ENCODE data around the gene L3MBTL2.

L3MBTL2 gene

GRCh38 chr22:41273128-41273527, 68.0 kb downstream of the L3MBTL2 start:
- no peak overlapping the region for H3K4me3 ChIP-seq (ENCODE audit: low read depth, low read length)
- no peak for DNase-seq (ENCODE audit: low read depth)
- TF ChIP-seq CTCF (conservative IDR thresholded peaks at IDR 0.05; ENCODE audit: low read depth, low read length), result no peak

DNA sequence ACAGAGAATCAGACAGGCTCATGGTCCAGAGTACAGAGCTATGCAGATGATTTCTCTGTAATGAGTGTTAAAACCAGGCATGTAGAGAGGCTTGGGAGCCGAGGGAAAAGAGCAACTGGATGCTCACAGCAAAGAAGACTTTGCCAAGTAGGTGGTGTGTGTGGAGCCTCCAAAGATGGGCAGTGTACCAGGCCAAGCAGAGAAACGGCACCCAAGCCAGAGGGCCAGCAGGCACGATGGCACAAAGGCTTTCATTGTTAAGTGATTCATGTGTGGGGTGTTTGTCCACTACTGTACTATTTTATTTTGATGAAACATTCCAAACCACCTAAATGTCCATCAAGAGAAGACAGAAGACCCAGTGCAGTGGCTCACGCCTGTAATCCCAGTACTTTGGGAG, 69.7 kb downstream of the L3MBTL2 start:
- DNase-seq (ENCODE audit: low read depth), result no peak
- TF ChIP-seq CTCF (conservative IDR thresholded peaks at IDR 0.05; ENCODE audit: low read depth, low read length), result no peak
- no peak overlapping the region for H3K4me3 ChIP-seq (ENCODE audit: low read depth, low read length)

DNA sequence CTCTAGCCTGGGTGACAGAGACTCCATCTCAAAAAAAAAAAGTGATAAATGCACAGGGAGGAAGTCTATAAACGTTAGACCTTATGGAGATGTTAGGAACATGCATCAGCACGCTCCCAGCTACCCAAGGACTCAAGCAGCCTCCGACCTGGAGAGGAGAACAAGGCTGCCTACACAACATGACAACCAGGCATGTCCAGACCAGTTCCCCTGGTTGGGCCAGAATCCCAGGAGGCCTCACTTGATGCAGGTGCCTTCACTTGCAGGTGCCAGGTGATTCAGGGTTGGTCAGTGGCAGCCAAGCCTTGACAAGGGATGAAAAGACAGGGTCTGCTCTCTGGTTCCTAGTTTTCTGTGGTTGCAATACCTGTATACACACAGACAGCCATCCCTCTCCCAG, 75.0 kb downstream of the L3MBTL2 start:
- TF ChIP-seq CTCF (conservative IDR thresholded peaks at IDR 0.05; ENCODE audit: low read depth, low read length), result no peak
- H3K4me3 ChIP-seq (ENCODE audit: low read depth, low read length), result no peak overlapping the region
- no peak for DNase-seq (ENCODE audit: low read depth)

GRCh38 chr22:41280854-41281253, 75.7 kb downstream of the L3MBTL2 start:
- TF ChIP-seq CTCF (conservative IDR thresholded peaks at IDR 0.05; ENCODE audit: low read depth, low read length), result no peak
- H3K4me3 ChIP-seq (ENCODE audit: low read depth, low read length), result no peak overlapping the region
- no peak for DNase-seq (ENCODE audit: low read depth)
